Kidney (tissue), 14 donors: ENCODE measurements around the gene ABCC9. TPM values are rescaled to one million over a fixed set of nuclear protein-coding genes. Genes with fewer than 3 reads are reported as not detected.
"Not testable (repeated sequence)": the region's sequence is repeated elsewhere in the genome, so short reads cannot be mapped to it uniquely, and the experiment has no call there.

Experiments used
- DNase-seq, 5 donors: peaks; one replicate each; pipeline ENCODE4 v3.0.0-alpha.2; 2013 to 2020
- FAIRE-seq: peaks from 2 replicates; lab custom pipeline; 2012; peaks lifted over from hg19 to GRCh38; lab: Jason Lieb, UNC
- H3K27ac ChIP-seq, 2 donors: one replicate each; pipeline ENCODE4 v1.7.0; 2013; ENCODE audit warnings: low read depth in 2 of 2, low read length in 2 of 2, inconsistent platforms in 1 of 2
- H3K27me3 ChIP-seq: one replicate; pipeline ENCODE4 v1.7.1; 2013; ENCODE audit warnings: low read length, inconsistent platforms; ENCODE audit not compliant: control insufficient read depth, insufficient read depth
- H3K36me3 ChIP-seq, 3 donors: one replicate each; pipeline versions ENCODE4 v1.7.0 to v1.7.1; 2013; ENCODE audit warnings: low read length in 3 of 3, control low read depth in 1 of 3, inconsistent platforms in 1 of 3; ENCODE audit not compliant: insufficient read depth in 3 of 3, control insufficient read depth in 2 of 3
- H3K4me1 ChIP-seq, 3 donors: one replicate each; pipeline versions ENCODE4 v1.7.0 to v1.7.1; 2013; ENCODE audit warnings: low read length in 3 of 3, inconsistent platforms in 1 of 3, low read depth in 1 of 3; ENCODE audit not compliant: control insufficient read depth in 2 of 3, insufficient read depth in 2 of 3
- H3K4me3 ChIP-seq, 3 donors: one replicate each; pipeline versions ENCODE4 v1.7.0 to v1.8.1; 2013; ENCODE audit warnings: low read length in 3 of 3, control low read depth in 1 of 3, inconsistent platforms in 1 of 3
- H3K9ac ChIP-seq, 3 donors: one replicate each; pipeline versions ENCODE4 v1.7.0 to v1.7.1; 2013; ENCODE audit warnings: low read length in 3 of 3, control low read depth in 1 of 3, inconsistent platforms in 1 of 3
- H3K9me3 ChIP-seq, 3 donors: one replicate each; pipeline versions ENCODE4 v1.7.0 to v1.7.1; 2013; ENCODE audit warnings: low read length in 3 of 3, control low read depth in 1 of 3, inconsistent platforms in 1 of 3; ENCODE audit not compliant: control insufficient read depth in 2 of 3, insufficient read depth in 1 of 3
- intact Hi-C: fragments of 100-400 bp; cut with DNase I; formaldehyde crosslinking; loops from one replicate; pipeline ENCODE4 v1.11.1; 2022
- polyA plus RNA-seq: library from polyadenylated mRNA; stranded (reverse); fragments of 350-450 nt; fragmentation: Illumina TruSeq; extraction: RNeasy Lipid Tissue Mini Kit (QIAGEN cat#74804); gene quantifications from one replicate; pipeline ENCODE4 v1.2.3, GENCODE V29; 2014; ENCODE audit warnings: low read depth, low replicate concordance; ENCODE audit not compliant: insufficient read depth
- total RNA-seq: library from RNA; stranded (reverse); fragmentation: NEBNext Ultra II Directional; extraction: Animal tissue kit (Norgen Biotek cat#: 25700); gene quantifications from one replicate; pipeline ENCODE4 v1.2.1, GENCODE V29; 2021
- TF ChIP-seq, protein P1 (sequence below): IDR thresholded peaks from 3 replicates; pipeline ENCODE4 v1.5.1; 2012; ENCODE audit warnings: mild to moderate bottlenecking, moderate library complexity, borderline replicate concordance; ENCODE audit not compliant: insufficient read depth; ENCODE audit errors: extremely low read depth
- donor health status: control.
- donor health status: control.
- donor health status: control.
- donor health status: control.
- donor health status: control.
- donor health status: DM: yes; HTN: yes; CAD: no.
- donor health status: Normal renal cell carcinoma (clear cell type).

Gene ABCC9
- total and polyA plus RNA-seq, 2 donors from 2014 or later = 1.8 to 21.3 TPM

DNA sequence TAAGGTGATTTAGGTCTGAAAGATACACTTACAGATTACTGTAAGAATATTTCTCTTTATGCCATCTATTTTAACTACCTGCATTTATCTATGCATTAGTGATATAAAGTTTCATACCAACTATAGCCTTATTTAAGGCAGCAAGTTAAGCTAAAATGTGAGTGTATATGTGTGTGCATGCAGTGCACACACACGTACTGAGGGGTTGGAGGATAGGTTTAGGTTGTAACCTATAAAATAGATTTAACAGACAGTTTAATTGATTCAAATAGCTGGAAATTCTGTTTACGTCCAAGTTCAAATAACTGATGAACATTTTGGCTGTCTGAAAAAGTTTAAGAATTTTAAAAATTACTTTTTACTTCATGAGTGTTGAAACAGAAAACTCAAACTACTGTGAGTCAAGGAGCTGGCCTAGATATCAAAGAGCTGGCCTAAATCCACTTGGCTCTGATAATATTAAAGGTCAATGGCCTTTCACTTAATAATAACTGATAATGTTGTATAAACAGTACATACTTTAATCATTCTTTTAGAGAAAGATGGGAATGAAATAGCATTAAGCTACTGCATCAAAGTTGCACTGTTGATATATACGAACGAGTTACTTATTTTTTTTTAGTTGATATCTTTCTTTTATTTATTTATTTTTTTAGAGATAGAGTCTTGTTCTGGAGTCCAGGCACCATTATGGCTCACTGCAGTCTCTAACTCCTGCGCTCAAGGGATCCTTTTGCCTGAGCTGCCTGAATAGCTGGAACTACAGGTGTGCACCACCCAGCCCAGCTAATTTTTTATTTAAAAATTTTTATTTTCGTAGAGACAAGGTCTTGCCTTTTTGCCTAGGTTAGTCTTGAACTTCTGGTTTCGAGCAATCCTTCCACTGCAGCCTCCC is 152.9 kb downstream of the ABCC9 start:
- H3K4me1 ChIP-seq = no peaks in the 10 kb centered on the region
- DNase-seq = peak in 1 of 5 donors; percentile 39
- no peak overlapping the region for H3K27ac ChIP-seq
- H3K27me3 ChIP-seq = no peaks in the 10 kb centered on the region
- intact Hi-C loops = no loop called here
- no peak overlapping the region for H3K4me3 ChIP-seq
- FAIRE-seq = peak; percentile 50
- no peaks in the 10 kb centered on the region for H3K36me3 ChIP-seq
- H3K9ac ChIP-seq = no peak overlapping the region
- H3K9me3 ChIP-seq = peaks cover 0 to 2% (median 0%) of the 10 kb centered on the region in 3 donors
- TF ChIP-seq, protein P1, sequence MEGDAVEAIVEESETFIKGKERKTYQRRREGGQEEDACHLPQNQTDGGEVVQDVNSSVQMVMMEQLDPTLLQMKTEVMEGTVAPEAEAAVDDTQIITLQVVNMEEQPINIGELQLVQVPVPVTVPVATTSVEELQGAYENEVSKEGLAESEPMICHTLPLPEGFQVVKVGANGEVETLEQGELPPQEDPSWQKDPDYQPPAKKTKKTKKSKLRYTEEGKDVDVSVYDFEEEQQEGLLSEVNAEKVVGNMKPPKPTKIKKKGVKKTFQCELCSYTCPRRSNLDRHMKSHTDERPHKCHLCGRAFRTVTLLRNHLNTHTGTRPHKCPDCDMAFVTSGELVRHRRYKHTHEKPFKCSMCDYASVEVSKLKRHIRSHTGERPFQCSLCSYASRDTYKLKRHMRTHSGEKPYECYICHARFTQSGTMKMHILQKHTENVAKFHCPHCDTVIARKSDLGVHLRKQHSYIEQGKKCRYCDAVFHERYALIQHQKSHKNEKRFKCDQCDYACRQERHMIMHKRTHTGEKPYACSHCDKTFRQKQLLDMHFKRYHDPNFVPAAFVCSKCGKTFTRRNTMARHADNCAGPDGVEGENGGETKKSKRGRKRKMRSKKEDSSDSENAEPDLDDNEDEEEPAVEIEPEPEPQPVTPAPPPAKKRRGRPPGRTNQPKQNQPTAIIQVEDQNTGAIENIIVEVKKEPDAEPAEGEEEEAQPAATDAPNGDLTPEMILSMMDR = no peak

DNA sequence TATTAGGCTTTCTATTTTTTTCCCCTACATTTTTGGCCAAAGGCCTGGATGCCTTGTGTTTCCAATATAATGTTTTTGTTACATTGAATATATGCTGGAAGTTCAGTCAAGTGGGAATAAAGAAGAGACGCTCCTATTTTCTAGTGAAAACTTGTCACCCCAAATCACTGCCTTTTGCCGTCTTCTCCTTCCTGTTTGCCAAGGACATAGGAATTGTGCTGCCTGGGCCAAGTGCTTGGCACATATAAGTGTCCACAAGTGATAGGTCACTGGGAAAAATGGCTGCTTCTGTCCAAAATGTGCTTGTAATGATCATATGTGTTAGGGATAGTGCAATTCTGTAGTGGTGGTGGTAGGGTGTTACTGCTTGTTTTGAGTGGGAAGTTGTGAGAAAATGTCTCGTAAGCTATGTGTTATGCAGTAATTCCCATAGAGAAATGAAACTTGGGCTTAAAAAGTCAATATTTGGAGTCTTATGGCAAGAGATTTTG is 155.1 kb downstream of the ABCC9 start:
- TF ChIP-seq, protein P1 = no peak
- Histone ChIP-seq H3K9me3 (peaks cover 0 to 2% (median 0%) of the 10 kb centered on the region in 3 donors), H3K4me3 (no peak overlapping the region), H3K4me1 (no peaks in the 10 kb centered on the region), H3K27ac (no peak overlapping the region), H3K36me3 (no peaks in the 10 kb centered on the region), H3K27me3 (no peaks in the 10 kb centered on the region), H3K9ac (no peak overlapping the region)
- no peak for FAIRE-seq
- DNase-seq = peak in 1 of 5 donors; percentile 31
- intact Hi-C loops = no loop called here

DNA sequence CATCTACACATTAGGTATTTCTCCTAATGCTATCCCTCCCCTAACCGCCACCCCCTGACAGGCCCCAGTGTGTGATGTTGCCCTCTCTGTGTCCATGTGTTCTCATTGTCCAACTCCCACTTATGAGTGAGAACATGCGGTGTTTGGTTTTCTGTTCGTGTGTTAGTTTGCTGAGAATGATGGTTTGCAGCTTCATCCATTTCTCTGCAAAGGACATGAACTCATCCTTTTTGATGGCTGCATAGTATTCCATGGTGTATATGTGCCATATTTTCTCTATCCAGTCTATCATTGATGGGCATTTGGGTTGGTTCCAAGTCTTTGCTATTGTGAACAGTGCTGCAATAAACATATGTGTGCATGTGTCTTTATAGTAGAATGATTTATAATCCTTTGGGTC is 158.5 kb downstream of the ABCC9 start:
- H3K4me1 ChIP-seq, H3K36me3 ChIP-seq, FAIRE-seq, DNase-seq, H3K27me3 ChIP-seq, H3K9ac ChIP-seq, H3K9me3 ChIP-seq, H3K4me3 ChIP-seq, intact Hi-C loops, H3K27ac ChIP-seq: not testable (repeated sequence)

DNA sequence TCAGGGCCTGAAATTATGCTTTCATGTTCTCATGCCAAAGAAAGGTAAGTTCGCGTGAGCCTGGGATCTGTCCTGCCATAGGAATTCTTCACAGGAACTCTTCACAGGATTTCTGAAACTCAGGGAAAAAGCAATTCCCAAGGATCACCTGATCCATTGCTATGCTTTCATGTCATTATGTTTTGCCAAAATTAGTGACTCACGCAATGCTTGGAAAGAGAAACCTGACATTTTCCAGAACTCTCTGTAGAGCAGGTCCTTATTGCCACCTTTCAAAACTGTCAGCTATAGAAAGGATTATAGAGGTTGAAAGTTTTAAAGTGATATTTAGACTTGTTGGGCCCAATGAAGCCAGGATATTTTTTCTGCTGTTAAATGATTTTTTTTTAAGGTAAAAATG is 160.4 kb downstream of the ABCC9 start:
- H3K36me3 ChIP-seq = no peaks in the 10 kb centered on the region
- no peaks in the 10 kb centered on the region for H3K27me3 ChIP-seq
- intact Hi-C loops = no loop called here
- H3K27ac ChIP-seq = no peak overlapping the region
- H3K9ac ChIP-seq = no peak overlapping the region
- DNase-seq = no peak
- no peak overlapping the region for H3K4me3 ChIP-seq
- no peaks in the 10 kb centered on the region for H3K9me3 ChIP-seq
- H3K4me1 ChIP-seq = no peaks in the 10 kb centered on the region
- TF ChIP-seq, protein P1 = no peak
- no peak for FAIRE-seq
